IPS-11a (cell line): ENCODE data around the gene C11orf91.
"Not testable (repeated sequence)": the region's sequence is repeated elsewhere in the genome, so short reads cannot be mapped to it uniquely, and the experiment has no call there.

ENCODE experiments used
- H3K4me3 ChIP-seq: one replicate; pipeline ENCODE4 v1.5.1; 2013; ENCODE audit warnings: low read depth, low read length, control low read depth

C11orf91 gene

DNA sequence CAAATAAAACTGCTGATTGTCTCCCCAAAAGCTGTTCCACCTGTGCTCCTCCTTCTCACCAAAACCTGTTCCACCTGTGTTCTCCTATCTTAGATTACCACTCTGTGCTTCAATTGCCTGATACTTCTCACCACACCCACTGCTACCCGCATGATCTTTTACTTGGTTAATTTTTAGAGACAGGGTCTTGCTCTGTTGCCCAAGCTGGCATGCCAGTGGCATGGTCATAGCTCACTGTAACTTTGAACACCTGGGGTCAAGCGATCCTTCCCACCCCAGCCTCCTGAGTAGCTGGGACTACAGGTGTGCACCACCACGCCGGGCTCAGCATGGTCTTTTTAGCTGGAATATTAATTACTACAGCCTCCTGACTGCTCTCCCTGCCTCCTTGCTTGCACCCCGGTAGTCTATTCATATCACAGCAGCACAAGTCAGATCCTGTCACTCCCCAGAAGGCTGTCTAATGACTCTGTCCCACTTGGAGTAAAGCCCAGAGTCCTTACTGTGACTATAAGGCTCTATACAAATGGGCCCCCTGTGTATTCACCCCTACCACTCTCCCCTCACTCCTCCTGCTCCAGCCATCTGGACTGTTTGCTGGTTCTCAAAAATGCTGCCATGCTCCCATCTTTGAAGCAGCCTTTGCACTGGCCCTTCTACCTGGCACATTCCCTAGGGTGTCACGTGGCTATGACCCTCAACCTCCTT, 3.5 kb downstream of the C11orf91 start:
- no peak overlapping the region for H3K4me3 ChIP-seq

DNA sequence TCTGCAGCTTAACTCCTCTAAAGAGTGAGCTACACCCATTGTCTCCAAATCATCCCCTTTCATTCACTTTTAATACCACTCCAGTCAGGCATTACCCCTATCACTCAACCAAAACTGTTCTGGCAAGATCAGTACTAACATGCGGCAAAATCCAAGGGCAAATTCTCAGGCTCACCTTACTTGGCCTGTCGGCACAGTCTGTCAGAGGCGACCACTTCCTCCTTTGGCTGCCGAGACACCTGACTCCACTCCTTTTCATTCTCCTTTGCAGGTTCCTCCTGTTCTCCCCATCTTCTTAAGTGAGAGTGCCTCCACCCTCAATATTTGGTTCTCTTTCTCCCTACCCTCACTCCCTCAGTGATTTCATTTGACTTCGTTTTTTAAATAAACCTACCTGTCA, 4.2 kb downstream of the C11orf91 start:
- no peak overlapping the region for H3K4me3 ChIP-seq

DNA sequence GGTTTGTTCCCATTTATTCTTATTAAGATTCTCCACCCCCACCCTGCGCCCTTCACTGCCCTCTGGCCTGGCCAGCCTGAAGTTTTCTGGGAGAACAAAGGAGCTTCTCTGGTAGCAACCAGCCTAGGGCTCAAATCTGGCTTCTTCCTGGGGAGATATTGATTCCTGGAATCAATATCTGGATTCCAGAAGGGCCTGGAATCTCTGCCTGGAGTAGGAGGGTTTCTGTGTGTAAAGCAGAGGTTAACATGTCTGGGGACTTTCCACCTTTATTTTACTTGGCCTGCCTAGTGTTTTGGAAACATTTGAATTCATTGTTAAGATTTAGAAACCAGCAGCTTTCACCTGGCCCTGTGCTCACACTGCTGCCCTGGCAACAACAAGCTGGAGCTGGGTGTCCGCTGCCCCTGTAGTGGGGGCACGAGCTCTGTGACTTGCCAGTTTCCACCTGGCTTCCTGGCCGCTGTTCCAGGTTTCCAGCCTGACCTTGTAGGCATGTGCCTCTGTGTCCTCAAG, 5.5 kb downstream of the C11orf91 start:
- no peak overlapping the region for H3K4me3 ChIP-seq

DNA sequence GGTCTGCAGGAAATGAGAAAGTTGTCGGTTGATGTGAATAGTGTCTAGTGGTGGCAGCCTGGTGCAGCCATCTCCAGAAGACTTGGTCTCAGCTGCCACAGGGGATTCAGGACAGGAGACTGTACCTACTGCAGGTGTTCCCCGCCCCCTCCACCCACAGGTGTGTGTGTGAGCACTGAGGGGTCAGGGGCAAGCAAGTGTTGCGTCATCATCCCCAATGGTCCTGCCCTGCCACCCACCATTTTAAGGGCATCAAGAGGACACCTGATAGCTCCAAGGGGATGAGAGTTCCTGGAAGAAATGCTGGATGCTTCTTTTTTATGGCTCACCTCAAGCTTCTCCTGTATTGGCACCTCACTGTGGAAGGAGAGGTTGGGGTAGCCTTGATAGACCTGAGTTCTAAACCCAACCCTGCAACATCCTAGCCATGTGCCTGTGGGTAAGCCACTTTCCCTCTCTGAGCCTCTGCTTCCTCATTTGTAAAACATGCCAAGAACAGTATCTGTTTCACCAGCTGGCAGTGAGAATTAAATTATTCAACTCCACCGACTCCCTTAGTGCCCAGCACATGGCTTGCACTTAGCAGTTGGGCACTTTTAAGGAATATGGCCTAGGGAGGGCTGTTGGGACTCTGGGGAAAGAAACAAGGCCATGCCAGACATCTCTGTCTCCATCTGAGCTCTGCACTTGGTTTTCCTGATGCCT, 6.1 kb downstream of the C11orf91 start:
- H3K4me3 ChIP-seq = no peak overlapping the region

DNA sequence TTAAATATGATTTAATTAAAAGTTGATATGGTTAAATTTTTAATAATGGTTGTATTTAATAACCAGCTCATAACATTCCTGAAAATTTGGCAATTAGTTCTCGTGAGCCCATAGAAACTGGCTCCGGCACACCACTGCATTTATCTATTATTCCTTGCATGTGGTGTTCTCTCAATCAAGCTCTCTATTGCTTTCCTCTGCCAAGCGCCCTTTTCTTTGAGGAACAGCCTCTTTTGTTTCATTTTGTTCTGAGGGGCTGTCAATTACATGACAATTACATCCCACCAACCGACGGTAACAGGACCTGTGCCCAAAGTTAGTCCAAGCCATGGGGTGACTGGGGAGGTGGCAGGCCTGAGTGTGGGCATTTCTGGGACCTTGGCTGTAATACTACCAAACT, 8.1 kb downstream of the C11orf91 start:
- no peak overlapping the region for H3K4me3 ChIP-seq

DNA sequence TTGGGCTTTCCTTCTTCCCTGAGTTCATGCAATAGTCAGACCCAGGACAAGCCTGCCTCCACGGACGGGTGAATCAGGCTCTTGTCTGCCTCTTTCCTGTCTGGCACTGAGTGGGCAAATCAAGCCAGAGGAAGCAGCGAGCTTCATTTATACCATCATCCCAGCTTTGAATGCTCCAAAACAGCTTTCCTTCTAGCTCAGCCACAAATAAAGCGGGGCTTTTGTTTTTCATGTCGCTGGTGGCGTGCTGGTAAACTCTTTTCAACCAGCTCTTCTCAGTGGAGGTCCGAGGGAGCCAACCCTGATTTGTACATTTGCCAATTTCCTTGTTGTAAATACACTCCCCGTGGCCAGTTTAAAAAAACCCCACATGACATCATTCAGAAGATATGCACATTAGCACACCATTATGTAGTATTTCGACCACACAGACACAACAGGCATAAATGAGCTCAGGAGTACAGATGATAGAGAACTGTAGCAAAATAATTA, 8.6 kb downstream of the C11orf91 start:
- no peak overlapping the region for H3K4me3 ChIP-seq

DNA sequence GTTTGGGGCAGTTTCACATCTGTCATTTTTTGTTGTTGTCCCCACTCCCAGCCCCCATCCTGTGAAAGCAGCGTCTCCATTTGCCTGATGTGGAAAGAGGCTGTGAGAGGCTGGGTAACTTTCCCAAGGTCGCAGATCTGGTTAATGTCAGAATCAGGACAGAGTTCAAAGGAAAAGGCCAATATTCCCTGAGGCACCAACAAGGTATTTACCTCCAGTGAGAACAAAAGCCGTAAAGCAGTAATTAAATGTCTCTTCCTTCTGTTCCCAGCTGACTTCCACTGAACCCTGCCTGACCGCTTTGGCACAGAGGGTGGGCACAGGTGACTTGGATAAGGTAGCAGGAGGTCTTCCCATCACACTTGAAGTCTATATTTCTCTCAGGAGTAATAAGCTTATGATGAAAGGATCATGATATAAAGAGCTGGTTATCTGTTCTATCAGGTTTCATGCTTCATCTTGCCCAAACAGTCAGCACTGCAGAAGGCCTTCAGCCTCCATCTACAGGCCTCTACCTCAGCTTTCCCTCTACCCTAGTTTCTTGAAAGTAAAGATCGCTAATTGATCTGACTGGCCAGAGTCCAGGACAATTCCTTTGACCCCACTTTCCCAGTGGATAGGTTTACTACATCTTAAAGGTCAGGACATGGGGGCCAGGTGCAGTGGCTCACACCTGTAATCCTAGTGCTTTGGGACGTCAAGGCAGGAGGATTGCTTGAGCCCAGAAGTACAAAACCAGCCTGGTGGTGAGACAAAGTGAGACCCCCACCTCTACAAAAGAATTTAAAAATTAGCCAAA, 9.4 kb downstream of the C11orf91 start:
- no peak overlapping the region for H3K4me3 ChIP-seq

DNA sequence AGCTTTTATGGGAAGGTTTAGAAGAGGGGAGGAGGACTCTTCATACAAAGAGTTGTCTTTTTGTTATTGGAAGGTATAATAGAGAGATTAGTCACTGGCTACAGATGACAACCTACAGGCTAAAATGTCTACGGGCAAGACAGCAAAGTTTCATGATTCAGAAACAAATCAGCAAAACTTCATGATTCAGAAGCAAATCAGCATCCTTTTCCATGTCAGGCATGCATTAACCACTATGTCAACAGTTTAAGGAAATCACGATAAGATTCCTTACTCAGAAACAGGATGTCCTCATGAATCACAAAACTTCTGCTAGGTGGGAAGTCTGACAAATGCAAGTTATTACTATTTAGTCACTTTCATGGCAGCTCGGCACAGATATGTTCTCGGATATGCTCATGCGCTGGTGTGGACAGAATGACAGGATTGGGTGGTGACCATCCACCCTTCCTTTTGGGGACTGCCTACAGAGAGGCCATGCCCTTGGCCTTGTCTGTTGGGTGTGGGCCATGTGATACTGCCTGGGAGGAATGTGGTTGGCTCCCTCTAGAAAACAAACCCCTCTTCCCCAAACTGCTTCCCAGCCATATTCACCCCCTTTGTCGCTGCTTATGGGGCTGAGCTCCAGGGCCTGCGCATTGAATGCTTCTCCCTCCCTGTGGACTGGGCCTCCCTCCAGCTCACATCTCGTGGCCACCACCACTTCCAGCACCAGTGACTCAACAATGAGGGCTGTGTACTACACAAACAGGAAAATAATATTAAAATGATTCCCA, 10.1 kb downstream of the C11orf91 start:
- H3K4me3 ChIP-seq = no peak overlapping the region

DNA sequence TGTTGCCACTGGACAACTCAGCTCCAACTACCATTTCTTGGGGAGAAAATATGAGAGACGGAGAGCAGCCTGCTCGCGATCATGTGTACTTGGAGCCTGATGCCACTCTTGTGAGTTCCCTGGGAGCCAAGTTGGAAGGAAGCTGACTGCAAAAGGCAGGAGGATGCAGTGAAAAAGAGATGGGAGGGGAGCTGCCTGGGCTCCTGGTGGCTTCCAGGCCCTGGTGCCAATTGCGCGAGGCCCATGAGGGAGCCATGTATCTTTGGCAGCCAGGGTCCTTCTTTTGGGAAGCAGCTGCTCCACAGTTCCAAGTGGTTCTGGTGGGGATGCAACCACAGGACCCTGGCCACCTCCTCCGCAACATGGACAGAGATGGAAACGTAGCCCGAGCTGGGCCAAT, 11.1 kb downstream of the C11orf91 start:
- H3K4me3 ChIP-seq = no peak overlapping the region

DNA sequence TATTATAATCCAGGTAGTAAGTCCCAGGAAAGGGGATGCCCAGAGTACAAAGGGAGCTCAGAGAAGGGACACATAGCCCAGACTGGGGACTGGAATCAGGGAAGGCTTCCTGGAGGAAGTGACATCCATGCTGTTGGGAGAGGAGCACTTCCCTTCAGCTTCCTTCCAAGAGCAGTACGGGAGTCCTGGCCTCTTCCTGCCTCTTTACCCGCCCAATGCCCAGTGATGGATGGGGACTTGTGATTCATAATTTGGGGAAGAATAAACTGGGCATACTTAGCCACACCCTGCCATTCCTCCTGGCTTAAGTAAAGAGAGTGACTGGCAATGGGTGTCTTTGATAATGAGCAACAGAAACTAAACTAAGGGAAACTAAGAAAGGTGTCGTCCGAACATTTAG, 11.5 kb downstream of the C11orf91 start:
- no peak overlapping the region for H3K4me3 ChIP-seq

DNA sequence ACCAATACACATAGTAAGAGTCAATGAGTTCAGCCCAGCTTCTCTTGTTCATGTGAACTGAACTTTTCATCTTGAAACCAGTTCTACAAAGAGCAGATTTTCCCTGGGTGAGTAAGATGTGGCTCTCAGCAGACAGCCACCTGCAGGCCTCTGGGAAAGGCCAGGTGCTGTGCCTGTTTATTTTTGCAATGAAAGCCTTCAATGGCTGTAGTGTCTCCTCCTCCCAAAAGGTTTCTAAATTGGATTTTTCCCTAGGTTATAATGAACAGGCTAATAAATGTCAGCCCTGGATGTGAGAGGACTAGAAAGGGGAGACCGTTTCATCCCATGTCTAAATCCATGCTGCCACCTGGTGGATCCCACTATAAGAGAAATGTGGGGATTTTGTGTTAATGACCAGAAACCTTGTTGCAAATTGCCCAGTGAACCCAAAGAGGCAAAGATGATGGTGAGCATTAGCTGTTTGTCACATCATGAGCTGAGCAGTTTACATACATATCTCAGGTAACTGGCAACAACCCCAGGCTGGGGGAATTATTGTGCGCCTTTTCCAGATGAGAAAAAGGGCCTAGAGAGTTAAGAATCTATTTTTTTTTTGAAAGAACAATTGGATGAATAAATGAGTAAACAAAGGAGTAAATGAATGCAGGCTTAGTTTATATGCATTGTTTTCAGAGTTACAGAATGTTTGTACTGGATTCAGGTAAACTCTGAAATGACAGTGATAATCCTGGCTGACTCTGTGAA, 12.7 kb downstream of the C11orf91 start:
- no peak overlapping the region for H3K4me3 ChIP-seq

DNA sequence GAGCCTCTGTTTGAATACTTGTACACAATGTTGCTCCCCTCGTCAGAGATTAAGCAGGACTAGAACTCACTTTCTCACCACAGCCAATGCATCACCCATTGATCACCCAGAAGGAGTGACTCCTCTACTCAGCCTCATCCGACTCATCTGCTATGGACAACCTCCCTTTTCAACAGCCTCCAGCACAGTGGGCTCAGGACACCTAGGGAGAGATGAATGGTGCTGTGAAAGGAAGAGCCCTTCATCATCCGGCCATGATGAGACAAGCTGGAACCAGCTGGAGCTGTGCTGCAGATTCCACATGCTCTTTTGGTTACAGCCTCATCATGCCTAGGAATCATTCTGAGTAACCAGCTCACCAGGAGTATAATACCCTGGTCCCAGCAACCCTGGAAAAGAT, 15.5 kb downstream of the C11orf91 start:
- no peak overlapping the region for H3K4me3 ChIP-seq

DNA sequence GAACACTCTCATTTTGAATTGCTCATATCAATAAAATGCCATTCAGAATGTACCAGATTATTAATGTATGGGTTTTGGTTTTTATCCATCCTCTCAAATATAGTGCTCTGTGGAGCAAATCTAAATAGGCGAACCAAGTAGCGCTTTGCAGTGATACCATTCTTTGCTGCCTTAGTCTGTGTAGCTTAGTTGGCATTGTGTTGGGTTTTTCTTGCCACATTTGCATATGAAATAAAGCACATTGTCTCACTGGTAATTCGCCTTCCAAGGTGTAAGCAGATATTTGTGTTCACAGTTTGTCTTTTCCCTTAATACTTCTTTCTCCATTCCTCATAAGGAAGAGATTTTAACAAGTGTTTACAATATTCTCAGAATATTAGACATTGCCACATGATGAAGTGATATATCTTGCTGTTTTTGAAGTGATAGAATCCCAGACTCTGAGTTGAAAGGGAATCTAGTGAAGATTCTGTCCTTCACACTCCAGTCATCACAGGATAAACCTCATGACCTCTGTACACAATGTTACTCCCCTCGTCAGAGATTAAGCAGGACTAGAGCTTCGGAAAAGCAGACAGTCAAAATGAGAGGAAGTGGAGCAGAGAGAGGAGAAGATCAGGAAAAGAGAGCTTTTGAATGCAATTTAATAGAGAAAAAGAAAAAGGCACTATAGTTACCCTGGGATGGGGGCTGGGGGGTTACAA, 16.5 kb downstream of the C11orf91 start:
- H3K4me3 ChIP-seq = no peak overlapping the region

DNA sequence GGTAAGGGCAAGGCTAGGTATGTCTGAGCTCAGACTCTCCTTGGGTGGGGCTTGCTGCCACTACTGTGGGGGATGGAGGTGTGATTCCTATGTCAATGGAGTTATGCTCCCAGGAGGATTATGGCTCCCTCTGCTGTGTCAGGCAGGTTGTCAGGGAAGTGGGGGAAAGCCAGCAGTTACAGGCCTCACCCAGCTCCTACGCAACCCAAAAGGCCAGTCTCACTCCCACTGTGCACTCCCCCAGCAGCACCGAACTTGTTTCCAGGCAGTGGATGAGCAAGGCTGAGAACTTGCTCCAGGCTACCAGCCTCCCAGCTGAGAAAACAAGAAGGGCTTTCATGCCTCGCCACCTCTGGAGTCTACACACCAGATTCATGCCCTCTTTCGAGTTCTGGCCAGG, 18.2 kb downstream of the C11orf91 start:
- no peak overlapping the region for H3K4me3 ChIP-seq

DNA sequence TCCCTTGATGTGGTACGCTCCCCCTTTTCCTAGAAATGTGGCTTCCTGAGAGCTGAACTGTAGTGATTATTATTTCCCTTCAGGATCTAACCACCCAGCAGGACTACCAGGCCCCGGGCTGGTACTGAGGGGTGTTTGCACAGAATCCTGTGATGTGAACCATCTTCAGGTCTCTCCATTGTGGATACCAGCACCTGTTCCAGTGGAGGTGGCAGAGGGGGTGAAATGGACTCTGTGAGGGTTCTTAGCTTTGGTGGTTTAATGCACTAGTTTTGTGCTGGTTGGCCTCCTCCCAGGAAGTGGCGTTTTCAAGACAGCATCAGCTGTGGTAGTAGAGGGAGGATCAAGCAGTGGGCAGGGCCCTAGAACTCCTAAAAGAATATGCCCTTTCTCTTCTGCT, 18.6 kb downstream of the C11orf91 start:
- no peak overlapping the region for H3K4me3 ChIP-seq

DNA sequence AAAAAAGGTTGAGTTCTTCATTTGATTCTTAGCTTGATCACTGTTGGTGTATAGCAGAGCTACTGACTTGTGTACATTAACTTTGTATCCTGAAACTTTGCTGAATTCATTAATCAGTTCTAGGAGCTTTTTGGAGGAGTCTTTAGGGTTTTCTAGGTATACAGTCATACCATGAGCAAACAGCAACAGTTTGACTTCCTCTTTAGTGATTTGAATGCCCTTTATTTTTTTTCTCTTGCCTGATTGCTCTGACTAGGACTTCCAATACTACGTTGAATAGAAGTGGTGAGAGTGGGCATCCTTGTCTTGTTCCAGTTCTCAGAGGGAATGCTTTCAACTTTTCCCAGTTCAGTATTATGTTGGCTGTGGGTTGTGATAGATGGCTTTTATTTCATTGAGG, 22.0 kb downstream of the C11orf91 start:
- H3K4me3 ChIP-seq = not testable (repeated sequence)

DNA sequence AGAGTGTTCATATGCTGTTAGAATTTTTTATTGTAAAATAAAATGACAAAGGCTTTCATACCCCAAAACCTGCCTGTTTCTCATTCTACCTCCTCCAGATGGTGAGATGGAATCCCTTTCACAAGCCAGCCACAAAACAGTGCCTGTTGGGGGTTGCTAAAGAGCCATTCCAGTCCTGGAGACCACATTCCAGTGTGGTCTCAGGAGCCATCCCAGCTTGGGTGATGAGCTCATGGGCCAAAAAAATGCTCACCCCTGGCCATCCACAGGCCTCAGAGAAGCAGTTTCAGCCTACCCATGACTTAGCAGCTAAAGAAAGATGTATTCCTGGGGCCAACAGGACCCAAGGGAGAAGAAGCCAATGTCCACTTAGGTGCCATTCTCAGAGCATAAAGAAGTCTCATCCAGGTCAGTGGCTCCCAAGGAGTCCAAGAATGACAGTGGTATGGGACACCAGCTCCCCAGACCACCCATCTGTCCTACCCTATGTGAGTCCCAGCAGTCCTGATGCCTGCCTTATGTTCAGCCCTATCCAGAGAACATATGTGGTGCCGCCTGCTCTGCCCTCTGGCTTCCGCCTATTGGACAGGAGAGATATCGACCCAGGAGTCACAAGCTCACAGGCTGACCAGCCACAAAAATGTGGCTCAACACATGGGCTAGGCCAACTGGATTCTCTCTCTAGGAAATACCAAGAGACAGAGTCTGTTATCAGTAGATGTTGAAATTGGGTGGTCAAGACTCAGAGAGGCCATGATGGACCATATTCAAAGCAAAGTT, 26.4 kb downstream of the C11orf91 start:
- H3K4me3 ChIP-seq = no peak overlapping the region

DNA sequence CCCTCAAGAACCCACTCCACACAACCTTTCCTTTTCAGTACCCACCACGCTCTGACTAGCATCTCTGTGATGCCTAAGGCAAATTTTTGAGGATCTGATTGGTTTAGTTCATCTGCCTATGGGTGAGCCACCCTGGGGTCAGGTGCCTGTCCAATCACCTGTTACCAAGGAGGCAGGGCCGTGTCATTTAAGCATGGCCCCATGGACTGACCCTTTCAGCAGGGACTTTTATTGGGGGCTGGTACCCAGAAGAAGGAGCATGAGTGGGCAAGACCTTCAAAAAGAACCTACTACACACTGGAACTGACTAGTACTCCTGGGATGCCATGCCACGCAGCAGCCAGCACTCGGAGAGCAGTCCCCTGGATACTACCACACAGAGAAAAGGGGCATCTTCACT, 28.4 kb downstream of the C11orf91 start:
- H3K4me3 ChIP-seq = no peak overlapping the region
